IMR-90 (cell line): ENCODE data around the gene STARD13. TPM values are rescaled to one million over a fixed set of nuclear protein-coding genes. Genes with fewer than 3 reads are reported as not detected.

Experiments used
- ATAC-seq: fragments of 200-7000 bp; cut with Tn5 transposase; 2 replicates; pipeline ENCODE4 v1.9.1; 2020; ENCODE audit warnings: low read depth, mild to moderate bottlenecking, moderate library complexity
- BruUV-seq: library from RNA; stranded (reverse); fragments of 400-500 nt; replicated peaks from 2 replicates; lab custom pipeline; 2021; lab: Mats Ljungman, UMichigan
- CTCF ChIA-PET: fragments of 300-600 bp; formaldehyde crosslinking; extraction: SDS; loops from one replicate; lab custom pipeline; 2021; ENCODE audit warnings: antibody characterized with exemption; lab: Yijun Ruan, JAX
- POLR2A ChIA-PET: fragments of 300-600 bp; sonication (Branson Sonifier 250); formaldehyde crosslinking; loops from one replicate; lab custom pipeline; 2022; ENCODE audit warnings: antibody characterized with exemption; ENCODE audit not compliant: unreplicated experiment; lab: Charles Lee
- DNase-seq: peaks from one replicate; pipeline ENCODE4 v3.0.0; 2013
- H2AFZ ChIP-seq: replicated peaks from 2 replicates; pipeline ENCODE3; 2013; ENCODE audit warnings: low read length, mild to moderate bottlenecking; ENCODE audit not compliant: poor library complexity
- H2AK5ac ChIP-seq: 2 replicates; pipeline ENCODE4 v1.6.1; 2013; ENCODE audit warnings: low read depth, low read length, inconsistent platforms
- H2AK9ac ChIP-seq: replicated peaks from 2 replicates; pipeline ENCODE3; 2013; ENCODE audit warnings: mild to moderate bottlenecking, low read depth, low read length, moderate library complexity; ENCODE audit not compliant: poor library complexity
- H2BK120ac ChIP-seq: 2 replicates; pipeline ENCODE4 v1.6.1; 2013; ENCODE audit warnings: low read depth, low read length, inconsistent platforms
- H2BK15ac ChIP-seq: 3 replicates; pipeline ENCODE4 v1.6.1; 2013; ENCODE audit warnings: low read depth, low read length, inconsistent platforms
- H2BK20ac ChIP-seq: 2 replicates; pipeline ENCODE4 v1.6.1; 2013; ENCODE audit warnings: low read depth, mild to moderate bottlenecking, inconsistent platforms, low read length, moderate library complexity
- H2BK5ac ChIP-seq: 2 replicates; pipeline ENCODE4 v1.6.1; 2013; ENCODE audit warnings: mild to moderate bottlenecking, low read depth, low read length, inconsistent platforms; ENCODE audit not compliant: poor library complexity, severe bottlenecking
- H3K14ac ChIP-seq: replicated peaks from 2 replicates; pipeline ENCODE4 v1.6.1; 2013; ENCODE audit warnings: low read depth, low read length, inconsistent platforms
- H3K18ac ChIP-seq: 2 replicates; pipeline ENCODE4 v1.6.1; 2013; ENCODE audit warnings: low read depth, low read length, control low read depth
- H3K23ac ChIP-seq: 2 replicates; pipeline ENCODE4 v1.6.1; 2013; ENCODE audit warnings: low read depth, low read length, inconsistent platforms
- H3K27ac ChIP-seq: 2 replicates; pipeline ENCODE4 v1.5.1; 2013; ENCODE audit warnings: mild to moderate bottlenecking, control low read depth, low read length; ENCODE audit not compliant: insufficient read depth
- H3K27me3 ChIP-seq: 2 replicates; pipeline ENCODE4 v1.6.1; 2013; ENCODE audit warnings: low read length; ENCODE audit not compliant: control insufficient read depth, insufficient read depth
- H3K36me3 ChIP-seq: 2 replicates; pipeline ENCODE4 v1.6.1; 2013; ENCODE audit warnings: low read length, mixed read lengths; ENCODE audit not compliant: control insufficient read depth, insufficient read depth
- H3K4ac ChIP-seq: 2 replicates; pipeline ENCODE4 v1.6.1; 2013; ENCODE audit warnings: low read depth, low read length, inconsistent platforms
- H3K4me1 ChIP-seq: 2 replicates; pipeline ENCODE4 v1.6.1; 2013; ENCODE audit warnings: low read length, mixed read lengths; ENCODE audit not compliant: control insufficient read depth, insufficient read depth
- H3K4me2 ChIP-seq: 2 replicates; pipeline ENCODE4 v1.6.1; 2013; ENCODE audit warnings: low read depth, mild to moderate bottlenecking, control low read depth, low read length, moderate library complexity
- H3K4me3 ChIP-seq: 2 replicates; pipeline ENCODE4 v1.5.1; 2013; ENCODE audit warnings: low read depth, mild to moderate bottlenecking, control low read depth, low read length, moderate library complexity; ENCODE audit not compliant: insufficient read depth
- H3K56ac ChIP-seq: 2 replicates; pipeline ENCODE4 v1.6.1; 2013; ENCODE audit warnings: low read length, inconsistent platforms; ENCODE audit not compliant: insufficient read depth; ENCODE audit errors: extremely low read depth
- H3K79me1 ChIP-seq, 2 experiments: 2 replicates each; pipeline ENCODE4 v1.6.1; 2013; ENCODE audit warnings: low read length in 2 of 2, inconsistent platforms in 1 of 2, low read depth in 1 of 2
- H3K9ac ChIP-seq: 2 replicates; pipeline ENCODE4 v1.6.1; 2013; ENCODE audit warnings: low read depth, low read length, control low read depth
- H3K9me1 ChIP-seq: 2 replicates; pipeline ENCODE4 v1.6.1; 2013; ENCODE audit warnings: low read length, inconsistent platforms; ENCODE audit not compliant: insufficient read depth
- H3K9me3 ChIP-seq: 2 replicates; pipeline ENCODE4 v1.6.1; 2013; ENCODE audit warnings: low read length; ENCODE audit not compliant: control insufficient read depth, insufficient read depth
- H4K20me1 ChIP-seq: 2 replicates; pipeline ENCODE4 v1.6.1; 2013; ENCODE audit warnings: low read length, inconsistent platforms; ENCODE audit not compliant: insufficient read depth
- H4K5ac ChIP-seq: 2 replicates; pipeline ENCODE4 v1.6.1; 2013; ENCODE audit warnings: mild to moderate bottlenecking, low read depth, low read length, control low read depth
- H4K8ac ChIP-seq, 2 experiments: 2 replicates each; pipeline ENCODE4 v1.6.1; 2013; ENCODE audit warnings: low read depth in 2 of 2, low read length in 2 of 2, control low read depth in 1 of 2, inconsistent platforms in 1 of 2
- H4K91ac ChIP-seq: 2 replicates; pipeline ENCODE4 v1.6.1; 2013; ENCODE audit warnings: low read depth, low read length, inconsistent platforms; ENCODE audit not compliant: insufficient read depth
- CTCF ChIP-seq: conservative IDR thresholded peaks from 2 replicates; pipeline ENCODE4 v1.5.1; 2012; ENCODE audit warnings: mild to moderate bottlenecking, low read depth, low read length, improper control_type of control experiment
- FOS ChIP-seq: fragments of 150-350 bp; IDR thresholded peaks from 2 replicates; pipeline ENCODE4 v1.6.1; 2016; ENCODE audit warnings: low read depth, low read length
- RAD21 ChIP-seq: IDR thresholded peaks from 2 replicates; pipeline ENCODE4 v1.6.1; 2012; ENCODE audit warnings: low read length, improper control_type of control experiment
- WGBS, 2 experiments: methylation state at CpG; one replicate each; pipeline versions ENCODE4 v1.1.5 to v1.1.7; 2013; ENCODE audit warnings: missing lambda C conversion rate in 2 of 2; ENCODE audit not compliant: insufficient read length in 1 of 2; ENCODE audit errors: extremely low coverage in 2 of 2; 5-methylcytosine and 5-hydroxymethylcytosine counted together
- dilution Hi-C: fragments of 300-500 bp; cut with HindIII; formaldehyde crosslinking; loops from one replicate; pipeline ENCODE4 v1.14.3; 2018; ENCODE audit warnings: low sequenced_read_pairs; ENCODE audit not compliant: unreplicated experiment
- in situ Hi-C: fragments of 300-500 bp; cut with MboI; formaldehyde crosslinking; loops from 3 replicates; pipeline ENCODE4 v1.14.3; 2019; ENCODE audit warnings: low sequenced_read_pairs, inconsistent platforms, mixed read lengths
- intact Hi-C: fragments of 100-400 bp; cut with micrococcal nuclease; formaldehyde crosslinking; loops from 2 replicates; pipeline ENCODE4 v1.10.0; 2022
- polyA plus RNA-seq, 3 experiments: library from polyadenylated mRNA; depleted of rRNA; stranded (reverse); fragments of >200 nt; gene quantifications; 2 replicates each; pipeline ENCODE4 v1.2.3, GENCODE V29; 2012; ENCODE audit warnings: low replicate concordance in 1 of 3
- total RNA-seq: library from RNA; depleted of rRNA; stranded (reverse); fragments of >200 nt; gene quantifications from 2 replicates; pipeline ENCODE4 v1.2.3, GENCODE V29; 2012

The STARD13 gene
- total and polyA plus RNA-seq, 2 of the 4 experiments (the other 2 are of a cell fraction): 23.6 to 46.6 TPM

- ATAC-seq (no peak), DNase-seq (no peak)
- Histone ChIP-seq H3K9ac (no peak overlapping the region), H2BK15ac (no peak overlapping the region), H3K4me3 (no peak overlapping the region), H2AK5ac (no peak overlapping the region), H3K4ac (no peak overlapping the region), H3K14ac (no peak overlapping the region), H3K79me1 (no peaks in the 10 kb centered on the region), H3K9me3 (no peaks in the 10 kb centered on the region), H3K4me2 (no peak overlapping the region), H4K5ac (no peak overlapping the region), H3K4me1 (no peaks in the 10 kb centered on the region), H4K20me1 (no peaks in the 10 kb centered on the region), H3K23ac (no peak overlapping the region), H3K9me1 (no peaks in the 10 kb centered on the region), H2BK20ac (no peak overlapping the region), H2BK5ac (no peak overlapping the region), H4K91ac (no peak overlapping the region), H3K56ac (no peak overlapping the region), H2BK120ac (no peak overlapping the region), H3K18ac (no peak overlapping the region), H2AFZ (no peak overlapping the region), H4K8ac (no peak overlapping the region), H3K27me3 (no peaks in the 10 kb centered on the region), H2AK9ac (no peak overlapping the region), H3K27ac (no peak overlapping the region), H3K36me3 (no peaks in the 10 kb centered on the region)
- dilution Hi-C loops: no loop called here
- ChIA-PET POLR2A (no interaction called here), CTCF (no interaction called here)
- peak; percentile 17; the same call in 1 of the 2 replicates for TF ChIP-seq RAD21
- TF ChIP-seq FOS: no peak
- 0 out of 2 replicates have a peak, but pooled peaks have one; percentile 14 for TF ChIP-seq CTCF
- no TSS peak for BruUV-seq
- no CpG with 5 or more reads among the region's 2 CpGs for WGBS, 2 experiments
- in situ Hi-C loops: no loop called here
- intact Hi-C loops: no loop called here
Measured at GRCh38 chr13:33069365-33069764, 216.2 kb downstream of the STARD13 start.
